ENCODE results near the gene DHX35.

Gene DHX35

DNA sequence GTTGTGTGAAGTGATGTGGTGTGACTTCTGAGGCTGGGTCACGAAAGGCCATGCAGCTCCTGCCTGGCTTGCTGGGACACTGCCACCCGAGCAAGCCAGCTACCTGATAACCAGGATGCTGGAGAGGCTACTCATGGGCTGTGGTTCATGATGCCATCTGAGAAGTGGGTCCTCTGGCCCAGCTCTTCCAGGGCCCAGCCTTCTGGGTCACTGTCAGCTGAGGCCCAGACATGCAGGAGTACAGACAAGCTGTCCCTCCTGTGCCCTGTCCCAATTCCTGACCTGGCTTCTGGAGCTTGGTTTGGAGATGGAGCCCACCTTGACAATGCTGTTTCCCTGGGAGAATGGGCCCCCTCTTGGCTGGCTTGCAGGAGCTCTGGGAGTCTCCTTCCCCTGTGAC is 87.0 kb downstream of the DHX35 start:
- no peak for DNase-seq (ENCODE audit: low read depth)
- no peak overlapping the region for H3K4me3 ChIP-seq (ENCODE audit: low read depth, low read length)
- no peak for TF ChIP-seq CTCF (IDR thresholded peaks at IDR 0.05; ENCODE audit: control insufficient read depth, extremely low read depth, insufficient read depth)

GRCh38 chr20:39049684-39050554 is 87.8 kb downstream of the DHX35 start:
- peak overlapping the region; percentile 66 for H3K4me3 ChIP-seq (ENCODE audit: low read depth, low read length)
- peak; percentile 13 for DNase-seq (ENCODE audit: low read depth)
- TF ChIP-seq CTCF (IDR thresholded peaks at IDR 0.05; ENCODE audit: control insufficient read depth, extremely low read depth, insufficient read depth) = peak; percentile 99

DNA sequence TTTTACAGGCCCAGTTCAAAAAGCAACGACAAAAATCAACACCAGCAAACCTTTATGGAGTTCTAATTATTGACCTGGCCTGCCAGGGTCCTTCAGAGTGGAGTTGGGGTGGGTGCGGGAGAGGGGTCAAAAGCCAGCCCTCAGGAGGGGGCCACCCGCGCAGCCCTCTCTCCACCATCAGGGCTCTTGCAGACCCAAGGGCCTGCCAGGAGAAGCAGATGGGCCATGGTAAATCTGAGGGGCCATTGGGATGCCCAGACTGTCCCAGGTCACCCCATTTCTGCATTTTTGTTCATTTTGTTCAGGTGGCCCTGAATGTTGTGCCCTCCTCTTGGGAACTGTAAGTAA is 88.4 kb downstream of the DHX35 start:
- no peak for TF ChIP-seq CTCF (IDR thresholded peaks at IDR 0.05; ENCODE audit: control insufficient read depth, extremely low read depth, insufficient read depth)
- H3K4me3 ChIP-seq (ENCODE audit: low read depth, low read length) = peak overlapping the region; percentile 66
- no peak for DNase-seq (ENCODE audit: low read depth)

GRCh38 chr20:39052676-39053075 is 90.5 kb downstream of the DHX35 start:
- no peak for TF ChIP-seq CTCF (IDR thresholded peaks at IDR 0.05; ENCODE audit: control insufficient read depth, extremely low read depth, insufficient read depth)
- no peak for DNase-seq (ENCODE audit: low read depth)
- H3K4me3 ChIP-seq (ENCODE audit: low read depth, low read length) = no peak overlapping the region

DNA sequence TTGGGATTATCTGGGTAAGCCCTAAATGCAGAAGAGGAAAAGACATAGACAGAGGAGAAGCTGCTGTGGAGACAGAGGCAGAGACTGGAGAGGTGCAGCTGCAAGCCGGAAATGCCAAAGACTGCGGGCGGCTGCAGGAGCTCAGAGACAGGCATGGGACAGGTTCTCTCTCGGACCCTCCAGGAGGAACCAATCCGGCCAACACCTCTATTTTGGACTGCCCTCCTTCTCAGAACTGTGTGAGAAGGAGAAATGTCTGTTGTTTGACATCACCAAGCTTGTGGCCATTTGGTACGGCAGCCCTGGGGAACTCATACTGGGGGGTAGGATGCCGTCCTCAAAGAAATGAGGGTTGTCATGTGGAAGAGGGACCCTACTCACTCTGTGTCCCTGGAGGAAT is 95.0 kb downstream of the DHX35 start:
- no peak overlapping the region for H3K4me3 ChIP-seq (ENCODE audit: low read depth, low read length)
- no peak for TF ChIP-seq CTCF (IDR thresholded peaks at IDR 0.05; ENCODE audit: control insufficient read depth, extremely low read depth, insufficient read depth)
- no peak for DNase-seq (ENCODE audit: low read depth)

DNA sequence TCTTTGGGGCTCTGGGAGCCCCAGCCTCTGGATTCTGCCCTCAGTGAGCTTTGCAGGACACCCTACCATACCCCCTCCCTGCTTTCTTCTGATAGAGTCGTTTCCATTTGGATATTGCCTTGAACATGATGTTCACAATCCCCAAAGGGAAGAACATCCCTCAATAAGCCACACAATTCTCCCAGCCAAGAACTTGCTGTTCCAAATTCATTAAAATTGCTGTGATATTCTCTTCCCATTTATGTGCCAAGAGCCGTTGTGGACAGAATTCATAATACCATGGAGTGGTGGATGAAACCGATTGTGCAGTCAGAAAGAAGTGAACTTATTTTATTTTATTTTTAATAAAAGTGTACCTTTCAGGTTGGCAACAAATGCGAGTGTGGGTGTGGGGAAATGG is 95.8 kb downstream of the DHX35 start:
- H3K4me3 ChIP-seq (ENCODE audit: low read depth, low read length) = no peak overlapping the region
- TF ChIP-seq CTCF (IDR thresholded peaks at IDR 0.05; ENCODE audit: control insufficient read depth, extremely low read depth, insufficient read depth) = no peak
- no peak for DNase-seq (ENCODE audit: low read depth)

GRCh38 chr20:39059036-39059435 is 96.9 kb downstream of the DHX35 start:
- no peak for TF ChIP-seq CTCF (IDR thresholded peaks at IDR 0.05; ENCODE audit: control insufficient read depth, extremely low read depth, insufficient read depth)
- no peak for DNase-seq (ENCODE audit: low read depth)

More at GRCh38 chr20:39059036-39059435, 96.9 kb downstream of the DHX35 start:
- H3K4me3 ChIP-seq (ENCODE audit: low read depth, low read length) = no peak overlapping the region
